ENCODE data around the gene EPS15. TPM values are rescaled to one million over a fixed set of nuclear protein-coding genes. Genes with fewer than 3 reads are reported as not detected.

The EPS15 gene
- total and polyA plus RNA-seq, 10 of the 15 experiments (the other 5 are each of a cell fraction or from before 2014, with no cell fraction given): 24.7 to 87.8 (median 56.3) TPM

GRCh38 chr1:51344276-51344601 is 174.8 kb downstream of the EPS15 start:
- Histone ChIP-seq H3K9ac (ENCODE audit: control insufficient read depth, insufficient read depth, low read length) (no peak overlapping the region), H2AFZ (ENCODE audit: control insufficient read depth, low read depth, low read length) (no peak overlapping the region), H3K27me3 (replicated peaks in 1 of 2; ENCODE audit: control insufficient read depth in 2 of 2, insufficient read depth in 2 of 2, low read length in 1 of 2) (peaks cover 0 to 5% of the 10 kb centered on the region in 2 experiments; a peak in 3 of 4 replicates), H3K79me2 (ENCODE audit: control insufficient read depth, insufficient read depth, low read length) (no peaks in the 10 kb centered on the region), H3K4me1 (ENCODE audit: control insufficient read depth, insufficient read depth, low read length) (peaks cover 18% of the 10 kb centered on the region), H3K4me3 (no peak overlapping the region), H3K36me3 (ENCODE audit: control insufficient read depth in 2 of 2, insufficient read depth in 2 of 2, low read length in 1 of 2) (no peaks in the 10 kb centered on the region), H3K9me3 (replicated peaks; ENCODE audit: control insufficient read depth, insufficient read depth, low read length) (no peaks in the 10 kb centered on the region), H4K20me1 (ENCODE audit: control insufficient read depth, insufficient read depth) (no peaks in the 10 kb centered on the region), H3K4me2 (ENCODE audit: control insufficient read depth, insufficient read depth) (no peak overlapping the region), H3K27ac (ENCODE audit: control insufficient read depth, insufficient read depth) (no peak overlapping the region)
- FAIRE-seq (no peak), ATAC-seq (no peak; the same call in 2 of the 3 replicates), DNase-seq (ENCODE audit: low read depth, low spot score) (no peak)
- in situ Hi-C loops (cut with MboI) (no loop called here), intact Hi-C loops (cut with micrococcal nuclease; ENCODE audit: unreplicated experiment) (loop anchor here (10.0 kb wide), 1 partner anchor 431 kb away; no protein-coding TSS in a partner anchor)
- POLR2A ChIA-PET: no interaction called here
- TF ChIP-seq SMC3 (IDR thresholded peaks at IDR 0.05; ENCODE audit: borderline replicate concordance, low read length) (no peak), PRDM15 (CRISPR knock-in tag; IDR thresholded peaks at IDR 0.05) (no peak), FOXM1 (IDR thresholded peaks at IDR 0.05; ENCODE audit: low read depth, low read length) (no peak), ZNF24 (IDR thresholded peaks at IDR 0.05) (no peak), MTA2 (IDR thresholded peaks at IDR 0.05; ENCODE audit: low read depth) (no peak), ATF7 (IDR thresholded peaks at IDR 0.05; ENCODE audit: low read depth) (no peak), ZNF207 (IDR thresholded peaks at IDR 0.05; ENCODE audit: borderline replicate concordance) (no peak), USF1 (IDR thresholded peaks at IDR 0.05; ENCODE audit: borderline replicate concordance, extremely low read length, insufficient read depth, low read depth, low read length) (no peak), POLR2A (IDR thresholded peaks at IDR 0.05; ENCODE audit: low read depth, low read length) (no peak), JUNB (IDR thresholded peaks at IDR 0.05) (no peak), BACH1 (IDR thresholded peaks at IDR 0.05; ENCODE audit: borderline replicate concordance) (no peak)
- TF ChIP-seq, protein P1, sequence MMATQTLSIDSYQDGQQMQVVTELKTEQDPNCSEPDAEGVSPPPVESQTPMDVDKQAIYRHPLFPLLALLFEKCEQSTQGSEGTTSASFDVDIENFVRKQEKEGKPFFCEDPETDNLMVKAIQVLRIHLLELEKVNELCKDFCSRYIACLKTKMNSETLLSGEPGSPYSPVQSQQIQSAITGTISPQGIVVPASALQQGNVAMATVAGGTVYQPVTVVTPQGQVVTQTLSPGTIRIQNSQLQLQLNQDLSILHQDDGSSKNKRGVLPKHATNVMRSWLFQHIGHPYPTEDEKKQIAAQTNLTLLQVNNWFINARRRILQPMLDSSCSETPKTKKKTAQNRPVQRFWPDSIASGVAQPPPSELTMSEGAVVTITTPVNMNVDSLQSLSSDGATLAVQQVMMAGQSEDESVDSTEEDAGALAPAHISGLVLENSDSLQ (IDR thresholded peaks at IDR 0.05): no peak
- WGBS (ENCODE audit: insufficient coverage, insufficient replicate concordance, low lambda C conversion rate, missing lambda C conversion rate): 68% methylated on average over 7 of the region's 7 CpGs
- CTCF ChIA-PET: interaction anchor here (1.9 kb wide), 1 partner anchor 191 kb away, joined by 7 read pairs; no protein-coding TSS in a partner anchor
- no TSS peak for BruUV-seq (replicated peaks)
- RAD21 ChIA-PET (ENCODE audit: unreplicated experiment): interaction anchor here (1.4 kb wide), 1 partner anchor 191 kb away, joined by 4 read pairs; no protein-coding TSS in a partner anchor
- SMC1A ChIA-PET (ENCODE audit: uncharacterized antibody, unreplicated experiment): no interaction called here
